ENCODE data around the gene CPA1.

The CPA1 gene

GRCh38 chr7:130363026-130363847 is 17.1 kb upstream of the CPA1 start:
- H3K4me1 Mint-ChIP-seq: peaks cover 7% of the 10 kb centered on the region
- no peaks in the 10 kb centered on the region for H3K27me3 Mint-ChIP-seq
- H3K9me3 Mint-ChIP-seq: peaks cover 23% of the 10 kb centered on the region
- no peak overlapping the region for H3K4me3 Mint-ChIP-seq
- no peaks in the 10 kb centered on the region for H3K36me3 Mint-ChIP-seq
- CTCF ChIA-PET: no interaction called here
- no peak for DNase-seq
- H3K27ac Mint-ChIP-seq: no peak overlapping the region

GRCh38 chr7:130364451-130364850 is 15.8 kb upstream of the CPA1 start:
- no peak for DNase-seq
- Mint-ChIP-seq H3K9me3 (peaks cover 16% of the 10 kb centered on the region), H3K4me1 (peaks cover 10% of the 10 kb centered on the region), H3K27ac (no peak overlapping the region), H3K36me3 (no peaks in the 10 kb centered on the region), H3K27me3 (no peaks in the 10 kb centered on the region), H3K4me3 (no peak overlapping the region)
- CTCF ChIA-PET: no interaction called here

GRCh38 chr7:130365088-130365487 is 15.2 kb upstream of the CPA1 start:
- CTCF ChIA-PET: no interaction called here
- no peaks in the 10 kb centered on the region for H3K36me3 Mint-ChIP-seq
- H3K27ac Mint-ChIP-seq: no peak overlapping the region
- H3K27me3 Mint-ChIP-seq: no peaks in the 10 kb centered on the region
- DNase-seq: no peak
- no peak overlapping the region for H3K4me3 Mint-ChIP-seq
- peaks cover 13% of the 10 kb centered on the region for H3K4me1 Mint-ChIP-seq
- H3K9me3 Mint-ChIP-seq: peaks cover 11% of the 10 kb centered on the region

- H3K4me3 Mint-ChIP-seq: no peak overlapping the region
- DNase-seq: no peak
- H3K27me3 Mint-ChIP-seq: no peaks in the 10 kb centered on the region
- CTCF ChIA-PET: no interaction called here
- peaks cover 13% of the 10 kb centered on the region for H3K4me1 Mint-ChIP-seq
- no peak overlapping the region for H3K27ac Mint-ChIP-seq
- peaks cover 5% of the 10 kb centered on the region for H3K9me3 Mint-ChIP-seq
- H3K36me3 Mint-ChIP-seq: no peaks in the 10 kb centered on the region
These were observed 14.5 kb upstream of the CPA1 start for GRCh38 chr7:130365511-130366441.

GRCh38 chr7:130366564-130366963 is 13.7 kb upstream of the CPA1 start:
- Mint-ChIP-seq H3K27ac (no peak overlapping the region), H3K4me3 (no peak overlapping the region), H3K27me3 (no peaks in the 10 kb centered on the region), H3K4me1 (peaks cover 13% of the 10 kb centered on the region), H3K36me3 (no peaks in the 10 kb centered on the region), H3K9me3 (no peaks in the 10 kb centered on the region)
- CTCF ChIA-PET: no interaction called here
- DNase-seq: no peak

- Mint-ChIP-seq H3K4me3 (no peak overlapping the region), H3K36me3 (no peaks in the 10 kb centered on the region), H3K4me1 (peaks cover 13% of the 10 kb centered on the region), H3K27me3 (no peaks in the 10 kb centered on the region), H3K9me3 (no peaks in the 10 kb centered on the region), H3K27ac (no peak overlapping the region)
- DNase-seq: no peak
- CTCF ChIA-PET: no interaction called here
These were observed 13.1 kb upstream of the CPA1 start for GRCh38 chr7:130367088-130367755.

- H3K36me3 Mint-ChIP-seq: no peaks in the 10 kb centered on the region
- CTCF ChIA-PET: no interaction called here
- H3K27ac Mint-ChIP-seq: no peak overlapping the region
- DNase-seq: no peak
- peaks cover 13% of the 10 kb centered on the region for H3K4me1 Mint-ChIP-seq
- no peak overlapping the region for H3K4me3 Mint-ChIP-seq
- no peaks in the 10 kb centered on the region for H3K27me3 Mint-ChIP-seq
- no peaks in the 10 kb centered on the region for H3K9me3 Mint-ChIP-seq
These were observed 12.2 kb upstream of the CPA1 start for GRCh38 chr7:130367836-130368746.

GRCh38 chr7:130369110-130369711 is 11.1 kb upstream of the CPA1 start:
- CTCF ChIA-PET: no interaction called here
- no peaks in the 10 kb centered on the region for H3K27me3 Mint-ChIP-seq
- H3K36me3 Mint-ChIP-seq: no peaks in the 10 kb centered on the region
- no peak overlapping the region for H3K27ac Mint-ChIP-seq
- H3K9me3 Mint-ChIP-seq: no peaks in the 10 kb centered on the region
- peaks cover 13% of the 10 kb centered on the region for H3K4me1 Mint-ChIP-seq
- no peak for DNase-seq
- H3K4me3 Mint-ChIP-seq: no peak overlapping the region

- H3K4me3 Mint-ChIP-seq: no peak overlapping the region
These were observed 10.3 kb upstream of the CPA1 start for GRCh38 chr7:130369831-130370550.

GRCh38 chr7:130371046-130371445 is 9.2 kb upstream of the CPA1 start:
- Mint-ChIP-seq H3K9me3 (no peaks in the 10 kb centered on the region), H3K27me3 (no peaks in the 10 kb centered on the region), H3K4me1 (peaks cover 13% of the 10 kb centered on the region), H3K4me3 (no peak overlapping the region), H3K27ac (no peak overlapping the region), H3K36me3 (no peaks in the 10 kb centered on the region)
- CTCF ChIA-PET: no interaction called here
- DNase-seq: no peak

More at GRCh38 chr7:130369831-130370550, 10.3 kb upstream of the CPA1 start:
- no peak for DNase-seq
- no peaks in the 10 kb centered on the region for H3K9me3 Mint-ChIP-seq
- H3K27me3 Mint-ChIP-seq: no peaks in the 10 kb centered on the region
- CTCF ChIA-PET: no interaction called here
- no peak overlapping the region for H3K27ac Mint-ChIP-seq
- H3K4me1 Mint-ChIP-seq: peaks cover 13% of the 10 kb centered on the region
- H3K36me3 Mint-ChIP-seq: no peaks in the 10 kb centered on the region

GRCh38 chr7:130372402-130373165 is 7.7 kb upstream of the CPA1 start:
- Mint-ChIP-seq H3K27ac (no peak overlapping the region), H3K9me3 (peaks cover 7% of the 10 kb centered on the region), H3K27me3 (no peaks in the 10 kb centered on the region), H3K4me1 (peaks cover 7% of the 10 kb centered on the region), H3K4me3 (no peak overlapping the region), H3K36me3 (no peaks in the 10 kb centered on the region)
- CTCF ChIA-PET: interaction anchor here (0.9 kb wide), 1 partner anchor 20 kb away, joined by 3 read pairs; no protein-coding TSS in a partner anchor
- DNase-seq: no peak

GRCh38 chr7:130374507-130374906 is 5.8 kb upstream of the CPA1 start:
- CTCF ChIA-PET: no interaction called here
- Mint-ChIP-seq H3K4me3 (no peak overlapping the region), H3K27me3 (no peaks in the 10 kb centered on the region)

More at GRCh38 chr7:130374507-130374906, 5.8 kb upstream of the CPA1 start:
- H3K36me3 Mint-ChIP-seq: no peaks in the 10 kb centered on the region
- H3K4me1 Mint-ChIP-seq: peaks cover 3% of the 10 kb centered on the region
- H3K9me3 Mint-ChIP-seq: peaks cover 7% of the 10 kb centered on the region
- no peak for DNase-seq
- no peak overlapping the region for H3K27ac Mint-ChIP-seq
